DMS53 (cell line): ENCODE results near the gene BRAP.
"Not testable (repeated sequence)": the region's sequence is repeated elsewhere in the genome, so short reads cannot be mapped to it uniquely, and the experiment has no call there.

Experiments used
- DNase-seq: peaks from one replicate; lab custom pipeline; 2025; lab: John Stamatoyannopoulos, UW

The BRAP gene

DNA sequence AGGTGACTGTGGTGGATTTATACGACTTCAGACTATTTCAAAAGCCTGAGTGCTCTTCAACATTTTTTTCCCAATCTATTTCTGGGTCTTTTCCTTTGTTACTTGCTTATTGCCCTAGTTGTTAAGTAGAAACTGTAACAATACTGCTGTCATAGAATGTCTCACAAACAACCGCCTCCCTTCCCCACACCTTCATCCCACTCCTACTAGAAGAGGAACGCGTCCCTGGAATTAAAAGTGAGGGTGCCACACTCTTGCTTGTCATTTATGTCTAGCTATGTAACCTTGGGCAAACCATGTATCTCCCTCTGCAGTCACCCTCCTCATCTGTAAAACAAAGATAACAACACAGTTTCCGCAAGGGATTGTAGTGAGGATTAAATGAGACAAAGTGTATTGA, 8.6 kb downstream of the BRAP start:
- no peak for DNase-seq

DNA sequence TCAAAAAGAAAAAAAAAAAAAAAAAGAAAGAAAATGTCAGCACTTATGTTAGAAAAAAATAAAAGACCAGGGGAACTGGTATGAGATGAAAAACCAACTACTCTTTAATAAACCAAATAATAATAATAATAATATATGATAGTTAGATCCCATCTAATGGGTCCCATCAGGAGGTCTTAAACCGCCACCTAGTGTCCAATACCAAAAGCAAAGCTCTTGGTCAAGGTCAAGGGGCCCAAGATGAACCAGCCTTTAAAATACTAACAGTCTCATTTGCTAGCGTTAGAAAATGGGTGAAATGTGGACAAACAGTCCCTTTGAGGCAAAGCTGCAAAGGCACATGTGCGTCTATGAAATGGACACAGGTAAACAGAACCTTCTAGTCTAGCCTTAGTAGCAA, 12.3 kb downstream of the BRAP start:
- DNase-seq: peak; percentile 34

DNA sequence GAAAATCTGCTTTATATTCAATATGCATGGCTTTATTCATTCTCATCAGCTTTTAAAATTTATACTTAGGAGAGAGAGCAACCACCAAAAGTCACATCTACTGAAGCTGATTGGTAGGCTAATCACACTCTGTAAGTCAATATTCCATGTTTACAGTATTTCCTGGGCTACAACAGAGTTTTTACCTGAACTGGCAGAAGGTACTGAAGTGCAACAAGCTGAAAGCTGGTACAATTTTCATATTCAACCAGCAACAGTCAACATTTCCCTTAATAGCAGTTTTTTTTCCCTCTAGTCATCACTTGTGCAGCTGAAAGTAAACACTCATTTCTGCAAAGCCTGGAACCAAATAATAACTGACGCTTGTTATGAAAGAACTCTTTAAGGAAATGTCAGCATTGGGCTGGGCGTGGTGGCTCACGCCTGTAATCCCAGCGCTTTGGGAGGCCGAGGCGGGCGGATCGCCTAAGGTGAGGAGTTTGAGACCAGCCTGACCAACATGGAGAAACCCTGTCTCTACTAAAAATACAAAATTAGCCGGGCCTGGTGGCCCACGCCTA, 12.9 kb downstream of the BRAP start:
- peak; percentile 93 for DNase-seq

DNA sequence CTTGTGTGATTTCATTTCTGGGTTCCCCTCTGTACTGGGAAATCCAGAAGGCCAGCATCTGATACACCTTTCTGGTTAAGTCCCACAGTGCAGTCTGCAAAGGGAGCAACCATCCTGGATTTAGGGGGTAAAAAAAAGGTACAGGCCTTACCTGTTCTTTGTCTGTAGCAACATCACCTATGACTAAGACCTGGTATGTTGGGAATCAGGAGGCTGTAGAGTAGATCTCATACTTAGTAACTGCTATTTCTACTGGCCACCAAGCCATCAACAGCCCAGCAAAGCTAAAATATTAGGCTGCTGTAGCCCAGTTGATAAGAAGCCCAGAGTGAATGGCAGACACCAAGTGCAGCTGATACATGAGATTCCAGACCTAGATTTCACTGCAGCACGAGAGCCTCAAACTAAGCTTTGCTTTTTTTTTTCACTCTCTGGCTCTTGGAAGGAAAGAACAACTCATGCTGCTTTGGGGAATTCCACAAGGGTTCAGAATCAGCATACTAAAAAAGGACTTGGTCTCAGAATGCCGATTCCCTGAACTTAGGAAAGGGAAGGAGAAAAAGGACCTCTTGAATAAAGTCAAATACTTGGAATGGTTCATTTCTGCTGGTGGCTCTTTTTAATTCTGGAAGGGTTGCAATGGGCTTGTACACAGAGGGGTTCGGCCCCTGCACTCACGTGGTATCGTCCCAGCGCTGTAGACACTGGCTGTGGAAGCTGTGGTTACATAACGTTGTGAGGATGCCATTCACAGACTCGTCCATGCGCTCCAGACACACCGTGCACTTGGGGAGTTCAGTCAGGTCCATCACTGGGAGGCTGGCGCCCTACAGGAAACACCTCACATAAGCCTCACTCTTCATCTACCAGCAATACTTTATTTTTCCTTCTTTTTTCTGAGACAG, 20.5 kb downstream of the BRAP start:
- DNase-seq: no peak

DNA sequence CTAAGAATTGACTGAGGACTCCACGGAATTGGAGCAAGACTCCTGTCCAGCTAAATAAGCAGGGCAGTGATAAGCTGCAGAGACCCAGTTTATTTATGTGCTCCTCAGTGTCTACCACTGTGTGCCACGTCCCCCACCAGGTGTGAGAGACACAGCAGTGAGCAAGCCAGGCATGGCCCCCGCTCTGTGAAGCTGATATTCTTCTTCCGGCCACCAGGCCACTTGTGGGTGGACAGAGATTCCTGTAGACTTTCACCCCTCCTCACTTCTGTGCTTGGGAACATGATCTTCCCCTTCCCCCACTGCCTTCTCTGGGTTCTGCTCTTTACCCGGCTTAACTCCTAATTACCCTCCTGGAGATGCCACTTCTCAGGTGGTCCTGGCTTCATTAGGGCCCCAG, 21.3 kb downstream of the BRAP start:
- DNase-seq: no peak

DNA sequence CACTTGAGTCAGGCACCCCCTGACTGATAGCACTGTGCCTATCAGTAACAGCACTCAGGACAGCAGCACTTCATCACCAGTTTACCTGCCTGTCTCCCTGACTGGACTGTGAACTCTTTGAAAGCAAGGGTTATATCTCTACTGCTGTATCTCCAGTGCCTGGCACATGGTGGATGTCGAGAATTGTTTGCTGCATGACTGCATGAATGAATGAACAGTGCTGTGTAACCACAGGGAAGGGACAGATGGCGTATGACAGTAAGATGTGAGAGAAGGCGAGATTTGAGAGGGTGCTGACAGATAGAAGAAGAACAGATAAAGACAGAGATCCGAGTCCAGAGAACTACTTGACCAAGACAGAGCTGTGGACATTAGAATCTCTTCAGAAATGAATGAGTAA, 29.7 kb downstream of the BRAP start:
- DNase-seq: no peak

DNA sequence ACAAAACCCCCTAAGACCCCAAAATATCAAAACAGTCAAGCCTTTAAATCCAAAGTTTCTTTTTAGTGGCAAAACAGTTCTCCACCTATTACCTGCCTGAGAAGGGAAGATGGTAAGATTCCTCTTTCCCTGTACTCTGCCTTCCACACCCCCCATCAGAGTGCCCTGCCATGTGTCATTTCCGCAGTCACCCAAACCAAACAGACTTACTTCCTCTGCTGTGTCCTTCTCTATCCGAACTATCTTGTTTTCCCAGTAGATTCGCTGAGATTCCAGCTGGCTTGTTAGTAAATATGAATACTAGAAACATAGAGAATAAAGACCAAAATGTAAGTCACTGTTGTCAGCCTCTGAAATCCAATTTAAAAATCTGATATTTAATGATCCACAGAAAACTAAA, 30.4 kb downstream of the BRAP start:
- DNase-seq: no peak

DNA sequence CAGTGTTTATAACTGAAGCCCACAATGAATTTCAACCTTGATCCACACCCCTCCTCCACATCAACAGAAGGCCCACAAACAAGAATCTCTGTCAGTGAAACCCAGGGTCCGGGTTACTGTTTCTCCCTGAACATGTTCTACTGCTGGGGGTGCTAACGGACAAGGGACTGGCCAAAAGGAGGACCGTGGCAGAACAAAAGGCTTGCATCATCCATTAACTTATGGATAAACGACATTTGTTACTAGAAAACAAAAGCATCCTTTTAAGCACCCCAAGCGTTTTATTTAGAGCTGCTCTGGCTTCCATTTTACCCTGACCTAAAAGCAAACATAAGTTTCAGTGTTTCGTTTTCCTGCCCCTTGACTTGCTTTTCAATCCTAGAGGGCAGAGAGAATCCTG, 32.2 kb downstream of the BRAP start:
- no peak for DNase-seq

DNA sequence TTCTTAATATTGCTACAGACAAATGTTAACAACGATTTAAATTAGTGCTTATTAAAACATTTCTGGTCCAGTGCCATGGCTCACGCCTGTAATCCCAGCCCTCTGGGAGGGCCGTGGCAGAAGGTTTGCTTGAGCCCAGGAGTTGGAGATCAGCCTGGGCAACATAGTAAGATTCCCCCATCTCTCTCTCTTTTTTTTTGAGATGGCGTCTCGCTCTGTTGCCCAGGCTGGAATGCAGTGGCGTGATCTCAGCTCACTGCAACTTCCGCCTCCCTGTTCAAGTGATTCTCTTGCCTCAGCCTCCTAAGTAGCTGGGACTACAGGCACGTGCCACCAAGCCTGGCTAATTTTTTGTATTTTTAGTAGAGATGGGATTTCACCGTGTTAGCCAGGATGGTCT, 33.2 kb downstream of the BRAP start:
- DNase-seq: not testable (repeated sequence)

DNA sequence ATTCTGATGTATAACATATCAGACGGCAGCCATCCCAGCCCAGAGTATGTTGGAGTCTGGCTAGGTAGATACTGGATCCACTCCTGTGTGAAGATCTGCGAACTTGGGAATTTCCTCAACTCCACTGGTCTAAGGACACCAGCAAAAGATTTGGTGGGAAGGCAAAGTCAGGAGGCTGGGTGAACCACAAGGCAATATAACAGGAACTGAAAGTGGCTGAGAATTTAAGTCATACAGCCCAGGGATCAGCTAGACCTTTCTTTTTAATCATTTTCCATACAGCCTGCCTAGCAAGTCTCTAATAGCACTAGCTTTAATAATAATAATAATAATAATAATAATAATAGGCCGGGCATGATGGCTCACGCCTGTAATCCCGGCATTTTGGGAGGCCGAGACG, 34.8 kb downstream of the BRAP start:
- DNase-seq: no peak

DNA sequence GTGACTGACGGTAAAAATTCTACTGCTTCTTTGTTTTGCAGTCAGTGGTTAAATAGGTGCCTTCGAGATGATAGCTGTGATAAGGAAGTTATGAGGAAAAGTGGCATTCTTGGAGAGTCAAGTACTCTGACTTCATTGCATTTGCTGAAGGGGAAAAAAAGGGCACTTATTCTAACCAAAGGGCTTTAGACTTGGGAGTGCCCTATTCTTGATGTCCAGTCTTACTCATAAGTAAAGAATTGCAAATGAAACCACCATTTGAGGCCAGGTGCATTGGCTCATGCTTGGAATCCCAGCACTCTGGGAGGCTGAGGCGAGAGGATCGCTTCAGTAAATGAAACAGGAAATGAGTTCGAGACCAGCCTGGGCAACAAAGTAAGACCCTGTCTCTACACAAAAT, 40.3 kb downstream of the BRAP start:
- DNase-seq: peak; percentile 20

DNA sequence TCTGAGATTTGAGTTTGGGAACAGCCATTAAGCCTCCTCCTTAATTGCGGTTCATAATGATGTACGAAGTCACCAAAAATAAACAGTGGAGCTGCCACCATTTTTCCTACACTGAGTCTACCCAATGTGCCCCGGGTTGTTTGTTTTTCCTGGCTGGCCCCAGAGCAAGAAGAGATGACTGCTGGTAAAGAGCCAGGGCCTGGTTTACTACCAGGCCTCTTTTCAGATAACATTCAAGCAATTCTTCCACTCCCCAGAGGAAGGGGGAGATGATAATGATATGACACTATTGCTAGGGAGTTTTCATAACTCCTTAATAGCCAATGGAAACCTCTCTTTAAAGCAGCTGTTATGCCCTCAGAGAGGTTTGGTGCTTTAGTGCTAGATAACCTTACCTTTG, 42.3 kb downstream of the BRAP start:
- no peak for DNase-seq

DNA sequence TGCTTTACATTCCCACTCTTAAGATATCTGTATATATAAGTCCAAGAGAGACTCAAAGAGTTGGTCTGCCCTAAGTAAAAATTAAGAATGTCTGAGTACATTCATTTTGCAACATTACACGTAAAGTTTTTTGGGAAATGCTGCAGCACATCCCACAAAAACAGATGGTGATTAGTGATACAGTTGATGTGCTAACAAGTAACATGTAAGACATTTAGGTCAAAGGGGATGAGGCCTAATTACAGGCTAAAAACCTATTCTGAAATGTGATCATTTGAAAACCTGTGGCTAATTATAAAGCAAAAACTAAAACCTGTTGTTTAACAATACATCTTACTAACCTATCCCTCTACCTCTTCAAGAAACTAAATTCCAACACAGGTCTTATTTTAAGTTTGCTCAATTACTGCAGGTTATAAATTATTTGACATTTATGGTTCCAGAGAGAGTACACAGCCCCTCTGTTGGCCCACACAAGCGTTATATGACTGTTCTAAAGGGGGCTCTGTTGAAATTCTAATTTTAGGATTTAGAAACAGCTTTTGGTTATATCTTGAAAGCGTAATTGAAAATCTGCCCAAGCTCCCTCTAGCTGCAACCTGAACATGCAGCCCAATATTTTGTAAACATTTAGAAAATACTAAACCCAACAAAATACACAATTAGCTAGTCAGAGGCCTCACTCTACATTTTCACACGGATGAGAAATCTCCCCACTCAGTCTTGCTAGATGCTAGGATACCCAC, 42.9 kb downstream of the BRAP start:
- no peak for DNase-seq

DNA sequence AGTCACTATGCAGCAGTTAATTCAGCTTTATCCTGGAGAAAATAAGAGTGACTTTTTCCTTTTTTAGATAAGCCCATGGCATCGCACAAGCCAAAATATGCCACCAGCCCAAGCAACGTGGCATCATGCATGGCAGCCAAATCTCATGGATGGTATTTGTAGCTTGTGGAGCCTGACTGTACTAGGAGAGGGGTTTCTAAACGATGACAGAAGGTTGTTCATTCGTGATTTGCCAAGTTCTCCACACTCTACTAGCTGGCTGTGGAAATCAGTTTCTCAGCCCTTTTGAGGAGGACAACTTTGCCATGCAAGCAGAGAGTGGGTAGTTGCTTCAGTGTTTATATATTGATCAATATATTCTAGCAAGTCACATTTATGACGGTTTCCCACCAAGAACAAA, 45.2 kb downstream of the BRAP start:
- DNase-seq: no peak

DNA sequence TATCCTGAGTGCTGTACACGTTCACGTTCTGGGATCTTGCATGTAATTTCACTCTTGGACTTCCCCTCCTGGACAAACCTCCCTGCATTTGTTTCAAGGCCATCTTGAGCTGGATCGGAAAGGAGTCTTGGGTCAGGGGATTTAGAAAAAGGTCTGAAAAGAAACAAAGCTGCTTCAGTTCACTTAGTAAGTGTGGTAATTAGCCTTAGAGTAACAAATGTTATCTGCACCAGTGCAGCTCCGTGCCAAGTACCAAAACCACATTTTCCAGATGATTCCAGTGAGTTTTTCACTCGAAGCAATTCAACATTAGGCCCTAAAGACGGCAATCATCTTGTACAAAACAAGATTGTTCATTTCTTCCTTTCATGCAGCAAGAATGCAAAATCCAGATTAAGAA, 47.2 kb downstream of the BRAP start:
- no peak for DNase-seq

DNA sequence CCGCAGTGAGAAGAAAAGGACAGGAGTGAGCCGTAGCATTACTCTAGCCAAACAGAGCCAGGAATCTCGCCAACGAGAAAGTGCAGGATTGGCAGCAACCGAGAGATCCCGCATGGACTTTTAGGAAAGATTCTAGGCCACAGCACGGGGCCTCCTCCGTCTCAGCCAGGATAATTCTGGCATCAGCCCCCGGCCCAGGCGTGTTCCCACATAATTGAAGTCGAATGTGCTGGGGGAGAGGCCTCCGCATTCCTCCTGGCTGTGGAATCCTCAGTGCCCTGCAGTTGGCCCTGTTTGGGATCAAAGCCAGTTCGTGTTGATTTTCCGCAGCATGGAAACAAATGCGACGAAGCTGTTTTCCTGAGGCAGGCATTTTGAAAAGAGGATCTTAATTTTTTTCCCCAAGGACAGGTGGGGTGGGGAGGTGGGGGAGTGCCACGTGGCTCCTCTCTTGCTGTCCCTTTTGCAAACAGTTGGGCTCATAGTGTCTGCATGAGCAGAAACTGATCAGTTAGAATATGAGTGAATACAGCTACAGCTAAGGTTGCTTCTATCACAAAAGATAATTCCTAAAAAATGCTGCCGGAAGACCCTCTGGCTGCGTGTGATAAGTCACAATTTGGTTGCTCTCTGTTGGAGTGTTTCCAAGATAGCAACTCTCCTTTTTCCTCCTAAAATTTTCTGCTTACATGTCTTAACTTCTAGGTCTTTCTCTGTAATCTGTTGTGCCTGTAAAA, 49.4 kb downstream of the BRAP start:
- DNase-seq: no peak

DNA sequence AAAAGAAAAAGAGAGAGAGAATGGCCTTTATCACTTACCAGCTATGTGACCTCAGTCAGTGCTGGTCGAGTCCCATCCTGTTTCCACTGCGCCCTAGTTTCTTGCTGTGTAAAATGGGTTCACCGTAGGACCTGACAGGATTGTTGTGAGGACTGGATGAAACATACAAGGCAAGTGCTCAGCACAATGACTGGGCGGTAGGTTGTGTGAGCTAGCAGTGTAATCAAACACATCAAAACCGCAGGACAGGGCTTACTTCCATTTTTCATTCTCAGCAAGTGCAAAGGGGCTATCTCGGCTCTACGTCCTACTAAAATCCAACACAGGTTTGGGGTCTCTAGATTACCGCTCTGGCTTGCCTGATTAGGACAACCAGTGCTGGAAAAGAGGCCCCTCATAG, 50.2 kb downstream of the BRAP start:
- DNase-seq: no peak

DNA sequence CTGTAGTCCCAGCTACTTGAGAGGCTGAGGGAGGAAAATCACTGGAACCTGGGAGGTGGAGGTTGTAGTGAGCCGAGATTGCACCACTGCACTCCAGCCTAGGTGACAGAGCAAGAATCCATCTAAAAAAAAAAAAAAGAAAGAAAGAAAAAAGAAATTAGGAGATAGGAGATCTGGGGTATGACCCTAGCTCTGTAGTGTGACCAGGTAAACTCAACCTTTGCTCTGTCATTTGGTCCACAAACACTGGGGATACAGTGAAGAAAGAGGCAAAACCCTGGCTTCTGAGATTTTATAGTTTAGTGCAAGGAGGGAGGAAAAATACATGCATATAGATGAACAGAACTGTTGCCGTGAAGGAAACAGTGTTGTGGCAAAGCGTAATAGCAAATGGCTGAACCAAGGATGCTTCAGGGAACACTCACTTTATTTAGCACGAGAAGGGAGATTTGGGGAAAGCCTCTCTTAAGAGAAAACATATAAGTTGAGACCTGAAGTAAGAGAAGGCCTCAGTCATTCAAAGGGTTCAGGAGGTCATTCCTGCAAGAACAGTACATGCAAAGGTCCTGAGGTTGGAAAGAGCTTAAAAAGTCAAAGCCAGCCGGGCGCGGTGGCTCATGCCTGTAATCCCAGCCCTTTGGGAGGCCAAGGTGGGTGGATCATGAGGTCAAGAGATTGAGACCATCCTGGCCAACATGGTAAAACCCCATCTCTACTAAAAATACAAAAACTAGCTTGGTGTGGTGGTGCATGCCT, 57.1 kb downstream of the BRAP start:
- DNase-seq: no peak

DNA sequence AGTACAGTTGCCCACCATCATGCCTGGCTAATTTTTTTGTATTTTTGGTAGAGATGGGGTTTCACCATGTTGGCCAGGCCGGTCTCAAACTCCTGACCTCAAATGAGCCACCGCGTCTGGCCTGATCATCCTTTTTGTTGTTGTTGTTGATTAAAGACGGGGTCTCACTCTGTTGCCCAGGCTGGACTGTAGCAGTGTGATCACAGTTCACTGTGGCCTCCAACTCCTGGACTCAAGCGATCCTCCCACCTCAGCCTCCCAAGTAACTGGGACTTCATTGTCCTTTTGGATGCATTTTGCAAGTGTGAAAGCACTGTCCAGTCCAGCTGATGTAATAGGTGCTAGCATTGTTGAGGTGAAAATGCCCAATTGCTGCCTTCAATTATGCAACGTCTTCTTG, 59.5 kb downstream of the BRAP start:
- no peak for DNase-seq

DNA sequence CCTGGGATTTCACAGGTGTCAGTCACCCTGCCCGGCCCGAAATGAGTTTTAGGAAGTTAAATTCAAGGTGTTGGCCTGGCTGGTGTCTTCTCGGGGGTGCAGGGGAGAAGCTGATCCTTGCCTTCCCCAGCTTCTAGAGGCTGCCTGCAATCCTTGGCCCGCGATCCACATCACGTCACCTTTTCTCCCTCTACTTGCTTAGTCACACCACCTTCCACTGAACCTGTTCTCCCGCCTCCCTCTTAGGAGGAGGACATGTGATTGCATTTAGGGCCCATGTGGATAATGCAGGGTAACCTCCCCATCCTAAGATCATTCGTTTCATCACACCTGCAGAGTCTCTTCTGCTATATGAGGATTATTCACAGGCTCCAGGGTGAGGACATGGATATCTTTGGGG, 61.2 kb downstream of the BRAP start:
- peak; percentile 65 for DNase-seq

DNA sequence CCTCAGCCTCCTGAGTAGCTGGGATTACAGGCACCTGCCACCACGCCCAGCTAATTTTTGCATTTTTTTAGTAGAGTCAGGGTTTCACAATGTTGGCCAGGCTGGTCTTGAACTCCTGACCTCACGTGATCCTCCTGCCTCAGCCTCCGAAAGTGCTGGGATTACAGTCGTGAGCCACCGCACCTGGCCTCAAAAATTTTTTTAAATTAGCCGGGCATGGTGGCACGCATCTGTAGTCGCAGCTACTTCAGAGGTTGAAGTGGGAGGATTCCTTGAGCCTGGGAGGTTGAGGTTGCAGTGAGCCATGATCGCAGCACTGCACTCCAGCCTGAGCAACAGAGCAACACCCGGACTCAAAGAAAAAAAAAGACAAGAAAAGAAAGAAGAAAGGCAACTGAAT, 67.9 kb downstream of the BRAP start:
- DNase-seq: not testable (repeated sequence)

DNA sequence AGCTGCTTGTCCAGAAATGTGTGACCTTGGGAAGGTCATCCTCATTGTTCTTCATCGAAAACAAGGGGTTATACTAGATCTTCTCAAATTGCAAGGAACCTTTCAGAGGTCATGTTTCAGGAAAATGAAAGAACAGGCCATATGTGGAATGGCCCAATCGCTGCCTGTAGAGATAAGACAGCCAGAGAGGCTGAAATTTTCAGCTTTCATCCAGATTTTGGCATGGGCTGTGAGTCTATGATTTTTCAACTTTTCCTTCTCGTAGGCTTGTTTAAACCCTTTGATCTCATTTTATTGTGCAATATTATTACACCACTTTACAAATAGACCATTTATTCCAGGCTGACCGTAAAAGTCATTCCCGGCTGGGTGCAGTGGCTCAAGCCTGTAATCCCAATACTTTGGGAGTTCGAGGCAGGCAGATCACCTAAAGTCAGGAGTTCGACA, 69.6 kb downstream of the BRAP start:
- no peak for DNase-seq
